GM12878 (cell line): Measurements from ENCODE around the gene TEC. TPM values are rescaled to one million over a fixed set of nuclear protein-coding genes. Genes with fewer than 3 reads are reported as not detected.

ENCODE experiments used
- ATAC-seq: fragments of 200-7000 bp; cut with Tn5 transposase; 3 replicates; pipeline ENCODE4 v1.9.1; 2020; ENCODE audit warnings: mild to moderate bottlenecking, moderate library complexity
- BruUV-seq: library from RNA; stranded (reverse); fragments of 400-500 nt; replicated peaks from 2 replicates; lab custom pipeline; 2021; lab: Mats Ljungman, UMichigan
- CTCF ChIA-PET: fragments of 300-600 bp; sonication (Branson Sonifier 250); formaldehyde crosslinking; extraction: SDS; loops from one replicate; lab custom pipeline; 2021; ENCODE audit warnings: inconsistent platforms; lab: Yijun Ruan, JAX
- POLR2A ChIA-PET: fragments of 350-600 bp; formaldehyde crosslinking; extraction: SDS; loops from one replicate; lab custom pipeline; 2021; ENCODE audit warnings: inconsistent platforms; lab: Charles Lee
- RAD21 ChIA-PET: fragments of 300-600 bp; sonication (Branson Sonifier 250); formaldehyde crosslinking; loops from one replicate; lab custom pipeline; 2023; ENCODE audit warnings: antibody characterized with exemption; ENCODE audit not compliant: unreplicated experiment; lab: Charles Lee
- SMC1A ChIA-PET: fragments of 300-600 bp; sonication (Branson Sonifier 250); formaldehyde crosslinking; loops from one replicate; lab custom pipeline; 2023; ENCODE audit not compliant: unreplicated experiment, uncharacterized antibody; lab: Charles Lee
- DNase-seq: peaks from one replicate; pipeline ENCODE4 v3.0.0-alpha.2; 2011; ENCODE audit warnings: low read depth, low spot score
- FAIRE-seq: peaks from 3 replicates; lab custom pipeline; 2011; peaks lifted over from hg19 to GRCh38; lab: Jason Lieb, UNC
- H2AFZ ChIP-seq: 2 replicates; pipeline ENCODE4 v1.6.0; 2011; ENCODE audit warnings: low read depth, low read length, control low read depth; ENCODE audit not compliant: control insufficient read depth
- H3K27ac ChIP-seq: 2 replicates; pipeline ENCODE4 v1.5.1; 2011; ENCODE audit warnings: control low read depth; ENCODE audit not compliant: control insufficient read depth, insufficient read depth
- H3K27me3 ChIP-seq, 2 experiments: replicated peaks in 1 of 2; 2 replicates each; pipeline versions ENCODE4 v1.6.0 to v1.6.1; 2011; ENCODE audit warnings: low read length in 1 of 2; ENCODE audit not compliant: control insufficient read depth in 2 of 2, insufficient read depth in 2 of 2
- H3K36me3 ChIP-seq, 2 experiments: 2 replicates each; pipeline ENCODE4 v1.5.1; 2011; ENCODE audit warnings: low read length in 1 of 2; ENCODE audit not compliant: control insufficient read depth in 2 of 2, insufficient read depth in 2 of 2
- H3K4me1 ChIP-seq: 2 replicates; pipeline ENCODE4 v1.6.1; 2011; ENCODE audit warnings: mild to moderate bottlenecking, low read length, moderate library complexity, mixed read lengths; ENCODE audit not compliant: control insufficient read depth, insufficient read depth
- H3K4me2 ChIP-seq: 2 replicates; pipeline ENCODE4 v1.6.0; 2011; ENCODE audit warnings: control low read depth; ENCODE audit not compliant: control insufficient read depth, insufficient read depth
- H3K4me3 ChIP-seq: fragments of 200-600 bp; sonication (generic); 2 replicates; pipeline ENCODE4 v1.5.1; 2016
- H3K79me2 ChIP-seq: 2 replicates; pipeline ENCODE4 v1.6.0; 2011; ENCODE audit warnings: low read length; ENCODE audit not compliant: control insufficient read depth, insufficient read depth
- H3K9ac ChIP-seq: 2 replicates; pipeline ENCODE4 v1.8.0; 2011; ENCODE audit warnings: low read length, control low read depth, mixed read lengths; ENCODE audit not compliant: control insufficient read depth, insufficient read depth
- H3K9me3 ChIP-seq: replicated peaks from 3 replicates; pipeline ENCODE4 v1.5.1; 2011; ENCODE audit warnings: mild to moderate bottlenecking, low read length; ENCODE audit not compliant: control insufficient read depth, insufficient read depth
- H4K20me1 ChIP-seq: 2 replicates; pipeline ENCODE4 v1.6.0; 2011; ENCODE audit not compliant: control insufficient read depth, insufficient read depth
- BCL11A ChIP-seq: IDR thresholded peaks from 2 replicates; pipeline ENCODE4 v1.6.1; 2011; ENCODE audit warnings: low read depth, low read length
- CREB1 ChIP-seq: IDR thresholded peaks from 2 replicates; pipeline ENCODE4 v1.6.1; 2012; ENCODE audit warnings: low read depth, mild to moderate bottlenecking, inconsistent platforms
- CTCF ChIP-seq, 3 experiments: IDR thresholded peaks in 2 of 3; conservative IDR thresholded peaks in 1 of 3; 2 replicates each; pipeline ENCODE4 v1.5.1; 2011; ENCODE audit warnings: low read depth in 3 of 3, low read length in 3 of 3, mild to moderate bottlenecking in 3 of 3, control low read depth in 2 of 3, moderate library complexity in 2 of 3, inconsistent platforms in 1 of 3, mixed read lengths in 1 of 3; ENCODE audit not compliant: control insufficient read depth in 2 of 3, insufficient read depth in 1 of 3; ENCODE audit errors: extremely low read depth in 1 of 3
- ETV6 ChIP-seq, 2 experiments: fragments of 450-650 bp in 1 of 2; IDR thresholded peaks in 1 of 2; conservative IDR thresholded peaks in 1 of 2; 2 replicates each; pipeline ENCODE4 v1.6.1; 2014; ENCODE audit warnings: antibody characterized with exemption in 1 of 2, borderline replicate concordance in 1 of 2, low read depth in 1 of 2, mild to moderate bottlenecking in 1 of 2, moderate library complexity in 1 of 2
- GABPA ChIP-seq: IDR thresholded peaks from 2 replicates; pipeline ENCODE4 v1.6.1; 2014; ENCODE audit warnings: antibody characterized with exemption, low read depth, mild to moderate bottlenecking, inconsistent platforms
- HDGF ChIP-seq: fragments of 450-650 bp; IDR thresholded peaks from 2 replicates; pipeline ENCODE4 v1.6.1; 2016; ENCODE audit warnings: antibody characterized with exemption
- IKZF1 ChIP-seq: fragments of 450-650 bp; conservative IDR thresholded peaks from 2 replicates; pipeline ENCODE4 v1.6.1; 2017; ENCODE audit warnings: antibody characterized with exemption, mild to moderate bottlenecking
- IRF3 ChIP-seq: fragments of 450-650 bp; IDR thresholded peaks from 2 replicates; pipeline ENCODE4 v1.6.1; 2014; ENCODE audit warnings: mild to moderate bottlenecking
- KLF5 ChIP-seq: fragments of 450-650 bp; IDR thresholded peaks from 2 replicates; pipeline ENCODE4 v1.6.1; 2014; ENCODE audit warnings: mild to moderate bottlenecking; ENCODE audit not compliant: partially characterized antibody
- NFYA ChIP-seq: IDR thresholded peaks from 2 replicates; pipeline ENCODE4 v1.6.1; 2011; ENCODE audit warnings: low read depth, mild to moderate bottlenecking, low read length, improper control_type of control experiment, borderline replicate concordance
- PKNOX1 ChIP-seq: fragments of 450-650 bp; IDR thresholded peaks from 2 replicates; pipeline ENCODE4 v1.6.1; 2016; ENCODE audit warnings: mild to moderate bottlenecking
- RAD21 ChIP-seq: IDR thresholded peaks from 2 replicates; pipeline ENCODE4 v1.6.1; 2011; ENCODE audit warnings: mild to moderate bottlenecking, low read depth, low read length, moderate library complexity; ENCODE audit not compliant: insufficient read depth
- SIN3A ChIP-seq: IDR thresholded peaks from 2 replicates; pipeline ENCODE4 v1.6.1; 2012; ENCODE audit warnings: low read depth, low read length, improper control_type of control experiment
- SMAD1 ChIP-seq: fragments of 450-650 bp; IDR thresholded peaks from 2 replicates; pipeline ENCODE4 v1.6.1; 2018; ENCODE audit warnings: mild to moderate bottlenecking, low read depth; ENCODE audit not compliant: partially characterized antibody
- SMC3 ChIP-seq: IDR thresholded peaks from 2 replicates; pipeline ENCODE4 v1.6.1; 2011; ENCODE audit warnings: low read length, improper control_type of control experiment, borderline replicate concordance
- SREBF1 ChIP-seq: IDR thresholded peaks from 2 replicates; pipeline ENCODE4 v1.6.1; 2012; ENCODE audit warnings: mild to moderate bottlenecking, low read length
- TARDBP ChIP-seq: IDR thresholded peaks from 2 replicates; pipeline ENCODE4 v1.6.1; 2016; ENCODE audit warnings: borderline replicate concordance
- TCF7 ChIP-seq: IDR thresholded peaks from 2 replicates; pipeline ENCODE4 v1.6.1; 2014; ENCODE audit warnings: antibody characterized with exemption, borderline replicate concordance
- WGBS: methylation state at CpG from one replicate; pipeline ENCODE4 v1.1.6; 2016; ENCODE audit warnings: low lambda C conversion rate; ENCODE audit not compliant: insufficient replicate concordance, insufficient coverage; ENCODE audit errors: missing lambda C conversion rate; 5-methylcytosine and 5-hydroxymethylcytosine counted together
- in situ Hi-C: fragments of 300-500 bp; cut with MboI; formaldehyde crosslinking; loops from 9 replicates; pipeline ENCODE4 v1.14.3; 2018; ENCODE audit warnings: mixed read lengths
- intact Hi-C: fragments of 100-400 bp; cut with micrococcal nuclease; formaldehyde crosslinking; loops from one replicate; pipeline ENCODE4 v1.14.2; 2022; ENCODE audit not compliant: unreplicated experiment
- polyA plus RNA-seq, 11 experiments: library from polyadenylated mRNA; depleted of rRNA in 4 of 11; unstranded in 6 of 11; stranded (reverse) in 5 of 11; fragments of >200 nt; fragmentation: Nextera tagmentation in 4 of 11; fragmentation: Illumina TruSeq in 1 of 11; extraction: Ambion mirVana in 4 of 11; extraction: Trizol in 1 of 11; gene quantifications; 1 replicate in 1 of 11; 2 replicates in 10 of 11; pipeline versions ENCODE4 v1.2.1 to v1.2.3, GENCODE V29; 2011 to 2016; ENCODE audit warnings: inconsistent platforms in 2 of 11, missing spikeins in 2 of 11, low read depth in 1 of 11
- total RNA-seq, 4 experiments: library from RNA; depleted of rRNA in 3 of 4; stranded (reverse); fragments of >200 nt in 3 of 4; fragmentation: Illumina TruSeq in 1 of 4; extraction: Trizol in 1 of 4; gene quantifications; 2 replicates each; pipeline versions ENCODE4 v1.2.1 to v1.2.3, GENCODE V29; 2013 to 2021

The TEC gene
- total and polyA plus RNA-seq, 10 of the 15 experiments (the other 5 are each of a cell fraction or from before 2014, with no cell fraction given): 7.4 to 27.2 (median 17.1) TPM

GRCh38 chr4:48275686-48276085 lies 6.0 kb upstream of the TEC start (continued):
- TF ChIP-seq SIN3A: no peak
- TF ChIP-seq SREBF1: no peak
- TF ChIP-seq IKZF1: no peak

GRCh38 chr4:48275247-48275646 lies 5.6 kb upstream of the TEC start:
- ChIA-PET CTCF (interaction anchor here (0.5 to 6.7 kb wide), 45 partner anchors 9 to 657 kb away, joined by 3 to 58 read pairs (median 5); partner anchors contain the start of gene TXK), POLR2A (interaction anchor here (0.6 to 2.3 kb wide), 5 partner anchors 71 to 147 kb away, joined by 3 to 10 read pairs (median 6); no protein-coding TSS in a partner anchor), SMC1A (interaction anchor here (0.7 to 4.0 kb wide), 35 partner anchors 10 to 273 kb away, joined by 3 to 41 read pairs (median 5); no protein-coding TSS in a partner anchor), RAD21 (interaction anchor here (0.6 to 4.2 kb wide), 23 partner anchors 13 to 188 kb away, joined by 3 to 39 read pairs (median 5); partner anchors contain the start of gene SLAIN2)
- Histone ChIP-seq H3K36me3 (no peaks in the 10 kb centered on the region), H3K79me2 (peaks cover 7% of the 10 kb centered on the region), H3K4me2 (no peak overlapping the region), H3K9me3 (peaks cover 1% of the 10 kb centered on the region; the same call in 1 of the 3 replicates), H4K20me1 (no peaks in the 10 kb centered on the region), H3K27ac (no peak overlapping the region), H3K4me3 (no peak overlapping the region), H3K9ac (no peak overlapping the region), H3K4me1 (peaks cover 12% of the 10 kb centered on the region), H2AFZ (peak overlapping the region; percentile 35), H3K27me3 (no peaks in the 10 kb centered on the region)
- TF ChIP-seq NFYA (no peak), KLF5 (no peak), RAD21 (peak; percentile 73), SMC3 (peak; percentile 78; the same call in 1 of the 2 replicates), PKNOX1 (peak; percentile 34; the same call in 1 of the 2 replicates), TARDBP (no peak), HDGF (no peak), ETV6 (conservative IDR thresholded peaks at IDR 0.05 in 1 of 2, IDR thresholded peaks at IDR 0.05 in 1 of 2; ENCODE audit: borderline replicate concordance in 1 of 2, low read depth in 1 of 2) (no peak), IRF3 (no peak), SMAD1 (no peak), BCL11A (no peak), TCF7 (no peak), GABPA (no peak), CREB1 (no peak), CTCF (IDR thresholded peaks at IDR 0.05 in 2 of 3, conservative IDR thresholded peaks at IDR 0.05 in 1 of 3; ENCODE audit: control insufficient read depth in 2 of 3, extremely low read depth in 1 of 3, insufficient read depth in 1 of 3, low read depth in 3 of 3, low read length in 3 of 3) (peak; percentile 78 to 85 (median 81); a peak in 5 of 6 replicates)
- intact Hi-C loops (loop anchor here (1.0 to 5.0 kb wide), 2 partner anchors 123 to 147 kb away; no protein-coding TSS in a partner anchor), in situ Hi-C loops (no loop called here)
- no peak for FAIRE-seq
- DNase-seq: peak; percentile 42
- BruUV-seq: no TSS peak
- peak; percentile 80 for ATAC-seq
- 47% methylated on average over 3 of the region's 3 CpGs for WGBS
